Adrenal gland (tissue), 12 donors: ENCODE results near the gene MBOAT1. TPM values are rescaled to one million over a fixed set of nuclear protein-coding genes. Genes with fewer than 3 reads are reported as not detected.

ENCODE experiments used
- DNase-seq, 7 donors: peaks; one replicate each; pipeline ENCODE4 v3.0.0-alpha.2; 2019 to 2020
- H3K27ac ChIP-seq, 5 donors: fragments of 200-600 bp; sonication (generic) in 4 of 5; 1 replicate in 3 of 5; 2 replicates in 2 of 5; pipeline versions ENCODE4 v1.5.1 to v1.8.0; 2016 to 2020; ENCODE audit warnings: mild to moderate bottlenecking in 1 of 5
- H3K27me3 ChIP-seq: fragments of 200-600 bp; 2 replicates; pipeline ENCODE4 v1.8.0; 2021
- H3K36me3 ChIP-seq, 2 donors: fragments of 200-600 bp; replicated peaks in 1 of 2; 1 replicate in 1 of 2; 2 replicates in 1 of 2; pipeline versions ENCODE4 v1.5.1 to v1.8.0; 2018 to 2022
- H3K4me1 ChIP-seq, 2 donors: fragments of 200-600 bp; replicated peaks in 1 of 2; 1 replicate in 1 of 2; 2 replicates in 1 of 2; pipeline versions ENCODE4 v1.5.1 to v1.8.0; 2018 to 2021
- H3K4me3 ChIP-seq, 4 donors: fragments of 200-600 bp; sonication (generic) in 3 of 4; one replicate each; pipeline ENCODE4 v1.5.1; 2016 to 2018
- H3K9me3 ChIP-seq, 3 donors: fragments of 200-600 bp; sonication (generic) in 1 of 3; replicated peaks in 1 of 3; 1 replicate in 2 of 3; 2 replicates in 1 of 3; pipeline versions ENCODE4 v1.5.1 to v1.8.0; 2016 to 2021
- CTCF ChIP-seq, 6 experiments: fragments of 450-650 bp in 4 of 6; fragments of 200-600 bp in 2 of 6; sonication (generic) in 1 of 6; IDR thresholded peaks; 1 replicate in 5 of 6; 2 replicates in 1 of 6; pipeline versions ENCODE4 v1.5.1 to v1.8.0; 2016 to 2021; ENCODE audit warnings: antibody characterized with exemption in 6 of 6, mild to moderate bottlenecking in 2 of 6, moderate library complexity in 1 of 6
- POLR2A ChIP-seq, 2 donors: fragments of 450-650 bp; IDR thresholded peaks; one replicate each; pipeline ENCODE4 v1.6.1; 2017; ENCODE audit warnings: antibody characterized with exemption in 2 of 2, mild to moderate bottlenecking in 2 of 2, moderate library complexity in 1 of 2
- WGBS, 4 donors: extraction: QIAGEN DNeasy Blood & Tissue Kit in 2 of 4; methylation state at CpG; one replicate each; pipeline versions ENCODE4 v1.1.5 to v1.1.7; 2013 to 2017; 5-methylcytosine and 5-hydroxymethylcytosine counted together
- intact Hi-C, 2 donors: fragments of 100-400 bp; cut with DNase I; formaldehyde crosslinking; loops; one replicate each; pipeline versions ENCODE4 v1.14.1 to v1.15.0; 2022 to 2023
- polyA plus RNA-seq, 3 donors: library from polyadenylated mRNA; stranded (reverse); fragments of 200-250 nt in 2 of 3; fragments of 350-450 nt in 1 of 3; fragmentation: Illumina TruSeq in 1 of 3; extraction: RNeasy Lipid Tissue Mini Kit (QIAGEN cat#74804) in 1 of 3; gene quantifications; one replicate each; pipeline ENCODE4 v1.2.3, GENCODE V29; 2013 to 2014
- total RNA-seq, 9 donors: library from RNA; depleted of rRNA in 4 of 9; stranded (reverse); fragments of >200 nt in 4 of 9; fragments of 120-200 nt in 1 of 9; fragmentation: NEBNext Ultra II Directional in 1 of 9; extraction: Animal tissue kit (Norgen Biotek cat#: 25700) in 1 of 9; gene quantifications; one replicate each; pipeline versions ENCODE4 v1.1.0 to v1.2.4, GENCODE V29; 2013 to 2023
- donor health status: healthy with polysubstance abuse.
- donor health status: Bipolar disorder and iron deficiency.
- donor health status: DM: yes; HTN: yes; CAD: no.
- donor health status: DM: no; HTN: no; CAD: no.
- donor health status: DM: no; HTN: no; CAD: no.
- donor health status: DM: yes; HTN: yes; CAD: no.

The MBOAT1 gene
- total and polyA plus RNA-seq, 12 donors = 1.5 to 18.9 (median 7.4) TPM

- Histone ChIP-seq H3K36me3 (no peaks in the 10 kb centered on the region), H3K9me3 (no peaks in the 10 kb centered on the region), H3K4me1 (no peaks in the 10 kb centered on the region), H3K27me3 (no peaks in the 10 kb centered on the region), H3K27ac (no peak overlapping the region), H3K4me3 (no peak overlapping the region)
- TF ChIP-seq CTCF (IDR thresholded peaks at IDR 0.05) = no peak
- TF ChIP-seq POLR2A (IDR thresholded peaks at IDR 0.05) = no peak
- no peak for DNase-seq
- 95 to 99% (median 95%) methylated on average over 13 to 44 of the region's 44 CpGs for WGBS, 4 donors
- intact Hi-C loops = no loop called here
Observed at GRCh38 chr6:20233007-20233730, 20.9 kb upstream of the MBOAT1 start.

GRCh38 chr6:20232188-20232587 lies 19.9 kb upstream of the MBOAT1 start:
- no peaks in the 10 kb centered on the region for H3K36me3 ChIP-seq
- H3K27me3 ChIP-seq = no peaks in the 10 kb centered on the region
- TF ChIP-seq CTCF (IDR thresholded peaks at IDR 0.05) (no peak), POLR2A (IDR thresholded peaks at IDR 0.05) (no peak)
- intact Hi-C loops = no loop called here
- no peak for DNase-seq
- no peaks in the 10 kb centered on the region for H3K4me1 ChIP-seq
- H3K27ac ChIP-seq = no peak overlapping the region
- H3K4me3 ChIP-seq = no peak overlapping the region
- 93 to 100% (median 98%) methylated on average over 2 of the region's 2 CpGs for WGBS, 4 donors
- H3K9me3 ChIP-seq = no peaks in the 10 kb centered on the region

- Histone ChIP-seq H3K9me3 (no peaks in the 10 kb centered on the region), H3K4me1 (no peaks in the 10 kb centered on the region), H3K4me3 (no peak overlapping the region), H3K27ac (no peak overlapping the region), H3K27me3 (no peaks in the 10 kb centered on the region), H3K36me3 (no peaks in the 10 kb centered on the region)
- no peak for DNase-seq
- no peak for TF ChIP-seq CTCF (IDR thresholded peaks at IDR 0.05)
- no peak for TF ChIP-seq POLR2A (IDR thresholded peaks at IDR 0.05)
- WGBS, 4 donors = 91 to 98% (median 96%) methylated on average over 4 of the region's 4 CpGs
- intact Hi-C loops = no loop called here
Observed at GRCh38 chr6:20230401-20231119, 18.3 kb upstream of the MBOAT1 start.

- no peaks in the 10 kb centered on the region for H3K36me3 ChIP-seq
- WGBS, 4 donors = 88 to 95% (median 92%) methylated on average over 4 of the region's 4 CpGs
- no peaks in the 10 kb centered on the region for H3K9me3 ChIP-seq
- H3K27me3 ChIP-seq = no peaks in the 10 kb centered on the region
- TF ChIP-seq CTCF (IDR thresholded peaks at IDR 0.05) (no peak), POLR2A (IDR thresholded peaks at IDR 0.05) (no peak)
- intact Hi-C loops = no loop called here
- DNase-seq = no peak
- H3K4me1 ChIP-seq = no peaks in the 10 kb centered on the region
- H3K4me3 ChIP-seq = no peak overlapping the region
- H3K27ac ChIP-seq = no peak overlapping the region
Observed at GRCh38 chr6:20229881-20230280, 17.6 kb upstream of the MBOAT1 start.
